SIG-M5 (cell line): ENCODE measurements around the gene TSHR.

ENCODE experiments used
- DNase-seq: peaks from one replicate; lab custom pipeline; 2025; lab: John Stamatoyannopoulos, UW

The TSHR gene

DNA sequence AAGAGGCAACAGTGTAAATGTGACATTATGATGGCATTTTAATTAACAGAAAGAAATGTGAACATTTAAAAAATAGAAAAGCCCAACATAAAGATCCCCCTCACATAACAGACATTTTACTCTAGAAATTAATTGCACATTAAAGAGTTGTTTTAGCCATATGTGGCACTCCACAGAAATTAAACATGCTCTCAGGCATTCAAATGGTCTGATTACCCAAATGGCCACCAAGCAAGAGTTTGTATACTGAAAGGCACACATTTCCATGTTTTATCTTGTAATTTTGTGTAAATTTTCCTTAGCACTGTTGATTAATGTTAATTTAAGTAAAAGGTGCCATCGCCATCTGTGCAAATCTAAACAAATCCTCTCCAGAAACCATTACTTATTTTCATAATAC is 221.8 kb downstream of the TSHR start:
- DNase-seq: no peak

DNA sequence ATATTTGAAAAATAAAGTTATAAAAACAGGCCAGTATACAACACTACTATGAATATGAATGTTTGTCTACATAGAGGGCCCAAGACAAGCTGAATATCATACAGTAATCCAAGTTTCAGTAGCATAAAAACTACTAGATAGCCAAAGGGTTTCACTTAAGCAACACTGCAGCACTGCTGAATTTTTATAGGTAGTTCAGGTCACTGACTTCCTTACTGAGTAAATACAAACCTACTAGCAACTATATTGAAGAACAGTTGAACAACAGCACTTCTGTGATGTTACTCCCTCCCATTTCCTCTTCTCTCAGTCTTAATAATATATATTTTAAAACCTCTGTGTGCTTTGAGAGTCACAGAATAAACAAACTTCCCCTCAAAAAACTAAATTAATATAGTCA is 222.6 kb downstream of the TSHR start:
- DNase-seq: no peak

DNA sequence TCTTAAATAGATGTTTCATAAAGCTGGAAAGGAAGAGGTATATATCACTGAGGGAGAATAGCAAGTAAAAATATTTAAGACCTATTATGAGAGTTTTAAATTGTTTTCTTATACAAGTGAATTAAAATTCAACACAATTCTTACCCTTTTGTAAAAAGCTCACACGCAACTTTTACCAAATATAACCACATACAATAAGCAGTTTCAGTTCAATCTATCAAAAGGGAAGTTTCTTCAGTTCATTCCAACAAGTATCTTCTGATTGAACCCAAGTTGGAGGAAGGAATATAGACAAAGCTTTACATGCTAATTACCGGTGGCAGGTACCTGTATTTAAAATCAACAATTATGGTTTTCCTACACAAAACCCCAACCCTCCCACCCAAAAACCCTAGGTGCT is 224.2 kb downstream of the TSHR start:
- DNase-seq: no peak

DNA sequence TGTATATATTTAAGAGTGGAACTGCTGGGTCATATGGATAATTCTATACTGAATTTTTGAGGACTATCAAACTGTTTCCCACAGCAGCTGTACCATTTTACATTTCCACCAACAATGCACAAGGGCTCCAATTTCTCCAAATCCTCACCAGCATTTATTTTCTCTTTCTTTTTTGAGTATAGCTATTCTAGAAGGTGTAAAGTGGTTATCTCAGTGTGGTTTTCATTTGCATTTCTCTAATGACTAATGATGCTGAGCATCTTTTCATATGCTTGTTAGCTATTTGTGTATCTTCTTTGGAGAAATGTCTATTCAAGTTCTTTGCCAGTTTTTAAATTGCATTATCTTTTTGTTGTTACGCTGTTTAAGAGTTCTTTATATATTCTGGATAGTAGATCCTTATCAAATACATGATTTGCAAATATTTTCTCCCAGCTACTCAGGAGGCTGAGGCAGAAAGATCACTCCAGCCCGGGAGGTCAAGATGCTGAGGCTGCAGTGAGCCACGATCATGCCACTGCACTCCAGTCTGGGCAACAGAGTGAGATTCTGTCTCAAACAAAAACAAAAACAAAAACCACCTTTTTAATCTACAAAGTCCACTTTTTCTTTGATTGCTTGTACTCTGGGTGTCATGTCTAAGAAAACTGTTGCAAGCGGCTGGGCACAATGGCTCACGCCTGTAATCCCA is 232.6 kb downstream of the TSHR start:
- no peak for DNase-seq

DNA sequence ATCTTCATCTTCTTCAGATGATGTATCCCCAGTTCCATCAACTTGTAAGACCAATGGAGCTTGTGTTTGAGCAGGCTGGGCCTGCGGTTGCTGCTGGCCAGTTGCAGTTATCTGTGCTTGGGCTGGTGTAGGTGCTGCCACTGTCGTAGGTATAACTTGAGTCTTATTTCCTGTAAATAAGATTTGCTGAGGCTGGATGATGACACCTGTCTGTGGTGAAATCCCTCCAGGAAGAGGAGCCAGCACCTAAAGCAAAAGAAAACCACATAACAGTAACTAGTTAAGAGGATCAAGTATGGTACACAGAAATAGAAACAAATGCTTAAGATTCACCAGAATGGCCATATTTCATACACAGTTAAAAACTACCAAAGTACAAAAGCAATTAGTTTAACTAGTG is 237.2 kb downstream of the TSHR start:
- no peak for DNase-seq

DNA sequence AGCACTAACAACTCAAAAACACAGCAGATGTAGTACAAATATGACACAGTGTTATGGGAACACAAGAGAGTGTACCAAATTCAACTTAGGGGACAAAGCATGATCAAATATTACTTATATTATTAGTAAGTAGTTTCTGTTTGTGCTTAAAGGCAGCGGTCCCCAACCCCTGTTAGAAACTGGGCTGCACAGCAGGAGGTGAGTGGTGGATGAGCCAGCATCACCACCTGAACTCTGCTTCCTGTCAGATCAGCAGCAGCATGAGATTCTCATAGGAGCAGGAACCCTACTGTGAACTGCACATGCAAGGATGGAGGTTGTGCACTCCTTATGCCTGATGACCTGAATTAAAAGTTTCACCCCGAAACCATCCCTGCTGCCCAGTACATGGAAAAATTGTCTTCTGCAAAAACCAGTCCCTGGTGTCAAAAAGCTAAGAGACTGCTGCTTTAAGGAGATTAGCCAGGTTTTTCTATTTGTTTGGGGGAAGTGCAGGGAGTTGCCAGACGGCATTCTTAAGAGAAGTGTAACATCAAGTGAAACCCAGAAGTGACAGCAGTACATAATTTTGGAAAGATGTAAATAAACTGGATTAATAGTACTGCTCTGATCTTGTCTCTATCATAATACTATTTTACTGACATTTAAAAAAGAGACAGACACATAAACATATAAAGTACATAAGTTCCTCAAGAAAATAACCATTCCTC is 238.7 kb downstream of the TSHR start:
- DNase-seq: no peak
